Posterior vena cava (tissue), 2 donors: ENCODE results near the gene PDCD2L. TPM values are rescaled to one million over a fixed set of nuclear protein-coding genes. Genes with fewer than 3 reads are reported as not detected.

ENCODE experiments used
- DNase-seq: peaks from one replicate; pipeline ENCODE4 v3.0.0-alpha.2; 2020; ENCODE audit warnings: low spot score
- intact Hi-C, 2 donors: fragments of 100-400 bp; cut with DNase I; formaldehyde crosslinking; loops; one replicate each; pipeline versions ENCODE4 v1.14.1 to v1.14.2; 2022 to 2023
- long read RNA-seq, 2 donors: library from polyadenylated mRNA; unstranded; transcript quantifications; one replicate each; pipeline ENCODE4 v2.0.0, GENCODE V29; 2020 to 2021
- total RNA-seq, 2 donors: library from RNA; stranded (reverse); fragmentation: NEBNext Ultra II Directional; extraction: Animal tissue kit (Norgen Biotek cat#: 25700); gene quantifications; one replicate each; pipeline ENCODE4 v1.2.1, GENCODE V29; 2021
- donor health status: DM: yes; HTN: yes; CAD: no.
- donor health status: DM: yes; HTN: yes; CAD: no.

Gene PDCD2L, protein sequence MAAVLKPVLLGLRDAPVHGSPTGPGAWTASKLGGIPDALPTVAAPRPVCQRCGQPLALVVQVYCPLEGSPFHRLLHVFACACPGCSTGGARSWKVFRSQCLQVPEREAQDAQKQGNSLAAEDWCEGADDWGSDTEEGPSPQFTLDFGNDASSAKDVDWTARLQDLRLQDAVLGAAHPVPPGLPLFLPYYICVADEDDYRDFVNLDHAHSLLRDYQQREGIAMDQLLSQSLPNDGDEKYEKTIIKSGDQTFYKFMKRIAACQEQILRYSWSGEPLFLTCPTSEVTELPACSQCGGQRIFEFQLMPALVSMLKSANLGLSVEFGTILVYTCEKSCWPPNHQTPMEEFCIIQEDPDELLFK
- 1 to 10 TPM; 4.6 to 6.5 TPM for total RNA-seq
- long read RNA-seq, donor 1, partial matches to known transcripts: 0 of 2 reads
- long read RNA-seq, donor 1, other reads (novel, unspliced or antisense): 0 of 2 reads
- long read RNA-seq, donor 2, transcript PDCD2L-201 (7 exons, 1,171 nt): major isoform, 11 of 11 reads
- long read RNA-seq, donor 2, partial matches to known transcripts: 0 of 11 reads
- long read RNA-seq, donor 2, other reads (novel, unspliced or antisense): 0 of 11 reads

DNA sequence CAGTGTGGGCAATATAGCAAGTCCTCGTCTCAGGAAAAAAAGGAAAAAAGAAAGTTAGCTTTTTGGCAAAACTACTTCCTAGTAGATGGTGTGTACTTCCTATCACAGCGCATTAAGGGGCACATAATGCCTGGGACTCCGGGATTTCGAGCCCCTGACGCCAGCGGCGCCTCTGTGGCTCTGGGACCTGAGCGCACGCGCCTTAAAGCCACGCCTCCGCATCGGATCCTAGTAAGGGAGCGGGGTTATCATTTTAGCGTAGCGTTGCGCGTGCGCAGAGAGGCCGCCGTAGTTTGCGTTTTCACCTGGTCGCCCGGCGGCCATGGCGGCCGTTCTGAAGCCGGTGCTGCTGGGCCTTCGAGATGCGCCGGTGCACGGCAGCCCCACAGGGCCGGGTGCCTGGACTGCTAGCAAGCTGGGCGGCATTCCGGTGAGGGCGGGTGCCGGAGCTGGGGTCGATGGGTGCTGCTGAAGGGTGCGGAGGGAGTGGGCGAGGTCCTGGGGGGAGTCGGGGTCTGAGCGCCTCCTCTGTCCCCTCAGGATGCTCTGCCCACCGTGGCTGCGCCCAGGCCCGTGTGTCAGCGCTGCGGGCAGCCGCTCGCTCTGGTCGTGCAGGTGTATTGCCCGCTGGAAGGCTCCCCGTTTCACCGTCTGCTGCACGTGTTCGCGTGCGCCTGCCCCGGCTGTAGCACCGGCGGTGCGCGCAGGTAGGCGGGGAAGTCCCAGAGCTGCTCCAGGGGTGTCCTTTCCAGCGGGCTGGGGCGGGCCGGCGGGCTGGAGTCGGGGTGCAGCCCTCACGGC, at the start of gene PDCD2L:
PDCD2L (plus strand) TSS at position 291 of the 801 bp plus-strand sequence; CDS start at position 323, 32 bp downstream.
- peak; percentile 97 for DNase-seq

DNA sequence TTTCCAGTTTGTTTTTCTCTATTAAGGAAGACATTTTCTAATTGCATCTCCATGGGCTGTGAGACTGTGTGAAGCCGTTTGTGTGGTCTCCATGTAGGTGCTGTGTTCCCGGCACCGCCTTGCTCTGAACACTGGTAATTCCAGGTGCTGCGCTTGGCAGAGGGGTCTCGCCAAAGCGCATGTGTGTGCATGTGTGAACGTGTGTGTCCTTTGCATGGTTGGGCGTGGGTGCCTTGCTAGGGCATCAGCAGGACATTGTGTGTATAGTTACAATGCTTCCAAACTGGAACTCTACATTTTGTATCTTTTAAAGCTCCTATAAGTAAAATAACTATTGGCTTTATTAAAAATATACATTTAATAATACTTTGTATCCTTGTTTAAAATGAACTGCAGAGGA, 49.0 kb upstream of the PDCD2L start:
- no peak for DNase-seq
- intact Hi-C loops: no loop called here

More for the DNA sequence above, at the start of gene PDCD2L:
- intact Hi-C loops: no loop called here

- intact Hi-C loops: no loop called here
- DNase-seq: no peak
Measured at GRCh38 chr19:34356875-34357274, 47.3 kb upstream of the PDCD2L start.

DNA sequence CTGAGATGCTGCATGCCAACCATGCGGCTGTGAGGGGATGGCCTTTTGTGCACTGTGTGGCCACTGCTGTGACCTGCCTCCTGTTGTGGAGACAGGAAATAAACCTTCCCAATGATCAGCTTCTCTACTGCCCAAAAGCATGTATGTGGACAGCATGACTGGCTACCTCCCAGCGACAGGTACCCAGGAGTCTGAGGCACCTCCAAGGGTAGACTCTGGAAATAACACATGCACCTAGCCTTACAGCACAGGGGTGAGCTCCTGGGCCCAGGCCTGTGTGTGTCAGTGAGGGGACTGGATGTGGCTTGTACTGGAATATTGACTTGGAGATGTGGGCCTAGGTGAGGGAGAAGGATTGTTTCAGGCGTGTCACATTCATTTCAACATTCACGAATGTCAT, 46.8 kb upstream of the PDCD2L start:
- intact Hi-C loops: no loop called here
- DNase-seq: no peak

GRCh38 chr19:34359140-34359953, 44.9 kb upstream of the PDCD2L start:
- peak; percentile 99 for DNase-seq
- intact Hi-C loops: no loop called here

- intact Hi-C loops: loop anchor here in 1 of 2 donors (5.0 kb wide), 1 partner anchor 117 kb away; no protein-coding TSS in a partner anchor
- DNase-seq: no peak
Measured at GRCh38 chr19:34359954-34360315, 44.3 kb upstream of the PDCD2L start.

GRCh38 chr19:34360354-34360909, 43.8 kb upstream of the PDCD2L start:
- DNase-seq: no peak
- intact Hi-C loops: loop anchor here in 1 of 2 donors (5.0 kb wide), 1 partner anchor 117 kb away; no protein-coding TSS in a partner anchor

GRCh38 chr19:34362679-34363069, 41.5 kb upstream of the PDCD2L start:
- DNase-seq: no peak
- intact Hi-C loops: loop anchor here in 1 of 2 donors (5.0 kb wide), 1 partner anchor 115 kb away; no protein-coding TSS in a partner anchor

DNA sequence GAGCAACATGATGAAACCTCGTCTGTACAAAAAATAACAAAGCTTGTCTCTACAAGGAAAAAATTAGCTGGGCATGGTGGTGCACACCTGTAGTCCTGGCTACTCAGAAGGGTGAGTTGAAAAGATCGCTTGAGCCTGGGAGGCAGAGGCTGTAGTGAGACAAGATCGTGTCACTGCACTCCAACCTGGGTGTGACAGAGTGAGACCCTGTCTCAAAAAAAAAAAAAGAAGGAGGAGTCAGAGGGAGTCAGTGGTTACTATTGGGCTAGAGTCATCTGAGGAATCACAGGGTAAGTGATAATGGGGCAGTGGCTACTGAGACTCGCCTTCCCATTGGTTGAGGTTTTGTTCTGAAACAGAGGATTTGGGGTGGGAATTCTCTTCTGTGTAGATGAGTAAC, 41.1 kb upstream of the PDCD2L start:
- DNase-seq: no peak
- intact Hi-C loops: loop anchor here in 1 of 2 donors (5.0 kb wide), 1 partner anchor 114 kb away; no protein-coding TSS in a partner anchor

GRCh38 chr19:34363930-34364329, 40.3 kb upstream of the PDCD2L start:
- intact Hi-C loops: loop anchor here in 1 of 2 donors (5.0 kb wide), 1 partner anchor 113 kb away; no protein-coding TSS in a partner anchor
- no peak for DNase-seq

- DNase-seq: no peak
- intact Hi-C loops: loop anchor here in 1 of 2 donors (5.0 kb wide), 1 partner anchor 113 kb away; no protein-coding TSS in a partner anchor
Measured at GRCh38 chr19:34364462-34364829, 39.8 kb upstream of the PDCD2L start.

DNA sequence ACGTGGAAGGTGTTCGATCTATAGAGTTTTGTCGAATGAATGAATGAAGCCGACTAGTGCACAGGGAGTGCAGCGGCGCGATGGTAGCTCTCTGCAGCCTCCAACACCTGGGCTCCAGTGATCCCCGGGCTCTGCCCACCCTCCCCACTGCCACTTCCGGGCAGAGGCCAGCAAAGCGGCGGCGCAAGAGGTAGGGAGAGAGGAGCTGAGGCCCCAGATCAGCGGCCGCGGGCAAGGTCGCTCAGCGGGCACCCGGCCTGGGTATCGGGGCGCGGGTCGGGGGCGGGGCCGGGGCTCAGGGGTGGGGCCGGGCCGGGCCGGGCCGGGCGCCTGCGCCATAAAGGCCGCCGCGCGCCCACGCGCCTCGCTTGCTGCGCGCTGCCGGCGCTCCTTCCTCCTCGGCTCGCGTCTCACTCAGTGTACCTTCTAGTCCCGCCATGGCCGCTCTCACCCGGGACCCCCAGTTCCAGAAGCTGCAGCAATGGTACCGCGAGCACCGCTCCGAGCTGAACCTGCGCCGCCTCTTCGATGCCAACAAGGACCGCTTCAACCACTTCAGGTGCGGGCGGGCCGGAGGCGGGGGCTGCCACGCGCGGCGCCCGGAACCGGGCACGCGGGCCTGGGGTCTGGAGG, 39.3 kb upstream of the PDCD2L start, which contains the start of gene GPI:
GPI (plus strand) TSS at position 367 of the 633 bp plus-strand sequence; CDS start at position 438, 71 bp downstream.
- intact Hi-C loops: loop anchor here in 1 of 2 donors (5.0 kb wide), 1 partner anchor 112 kb away; no protein-coding TSS in a partner anchor
- DNase-seq: peak; percentile 86

- intact Hi-C loops: no loop called here
- peak; percentile 84 for DNase-seq
Measured at GRCh38 chr19:34365463-34366401, 38.5 kb upstream of the PDCD2L start.

- DNase-seq: no peak
- intact Hi-C loops: no loop called here
Measured at GRCh38 chr19:34366738-34367623, 37.2 kb upstream of the PDCD2L start.

- intact Hi-C loops: no loop called here
- no peak for DNase-seq
Measured at GRCh38 chr19:34367624-34367957, 36.6 kb upstream of the PDCD2L start.

DNA sequence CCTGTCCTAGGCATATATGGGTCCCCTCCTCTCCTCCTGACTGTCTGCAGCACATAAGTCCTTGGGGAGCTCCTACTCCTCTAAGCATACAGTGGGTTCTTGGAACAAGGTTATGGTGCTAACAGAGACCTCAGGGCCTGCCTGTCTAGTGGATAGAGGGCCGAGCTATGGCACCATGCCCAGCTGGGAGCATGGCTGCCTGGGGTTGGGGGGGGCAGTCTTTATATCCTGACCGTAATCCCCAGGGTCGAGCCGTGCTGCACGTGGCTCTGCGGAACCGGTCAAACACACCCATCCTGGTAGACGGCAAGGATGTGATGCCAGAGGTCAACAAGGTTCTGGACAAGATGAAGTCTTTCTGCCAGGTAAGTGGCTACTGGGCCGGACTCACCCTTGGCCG, 35.9 kb upstream of the PDCD2L start:
- DNase-seq: no peak
- intact Hi-C loops: no loop called here
